ENCODE results near the gene CAMK2G.

The CAMK2G gene

GRCh38 chr10:73876157-73876556, 1.8 kb upstream of the CAMK2G start:
- Histone ChIP-seq H3K4me3 (ENCODE audit: low read depth, low read length) (no peak overlapping the region), H3K36me3 (replicated peaks) (peaks cover 3% of the 10 kb centered on the region), H3K27ac (no peak overlapping the region), H3K27me3 (replicated peaks) (no peaks in the 10 kb centered on the region)
- in situ Hi-C loops (cut with HindIII; ENCODE audit: low pct_ligation_motif_present, low sequenced_read_pairs), result no loop called here
- no peak for DNase-seq
- no peak for TF ChIP-seq CTCF (IDR thresholded peaks at IDR 0.05; ENCODE audit: low read depth, low read length, missing control alignments)

- Histone ChIP-seq H3K27ac (no peak overlapping the region), H3K4me3 (ENCODE audit: low read depth, low read length) (peak overlapping the region; percentile 60)
- in situ Hi-C loops (cut with HindIII; ENCODE audit: low pct_ligation_motif_present, low sequenced_read_pairs), result no loop called here
Measured at GRCh38 chr10:73875139-73875475, 752 bp upstream of the CAMK2G start.

GRCh38 chr10:73873838-73874215, 528 bp downstream of the CAMK2G start:
- TF ChIP-seq CTCF (IDR thresholded peaks at IDR 0.05; ENCODE audit: low read depth, low read length, missing control alignments), result no peak
- Histone ChIP-seq H3K27ac (no peak overlapping the region), H3K36me3 (replicated peaks) (peaks cover 6% of the 10 kb centered on the region), H3K27me3 (replicated peaks) (no peaks in the 10 kb centered on the region), H3K4me3 (ENCODE audit: low read depth, low read length) (peak overlapping the region; percentile 69)
- in situ Hi-C loops (cut with HindIII; ENCODE audit: low pct_ligation_motif_present, low sequenced_read_pairs), result no loop called here
- no peak for DNase-seq

More at GRCh38 chr10:73875139-73875475, 752 bp upstream of the CAMK2G start:
- no peaks in the 10 kb centered on the region for H3K27me3 ChIP-seq (replicated peaks)
- DNase-seq, result no peak
- peaks cover 5% of the 10 kb centered on the region for H3K36me3 ChIP-seq (replicated peaks)
- TF ChIP-seq CTCF (IDR thresholded peaks at IDR 0.05; ENCODE audit: low read depth, low read length, missing control alignments), result no peak

GRCh38 chr10:73873142-73873837, 1.1 kb downstream of the CAMK2G start:
- peaks cover 12% of the 10 kb centered on the region for H3K36me3 ChIP-seq (replicated peaks)
- H3K27ac ChIP-seq, result no peak overlapping the region
- in situ Hi-C loops (cut with HindIII; ENCODE audit: low pct_ligation_motif_present, low sequenced_read_pairs), result no loop called here
- H3K4me3 ChIP-seq (ENCODE audit: low read depth, low read length), result peak overlapping the region; percentile 69
- no peaks in the 10 kb centered on the region for H3K27me3 ChIP-seq (replicated peaks)
- DNase-seq, result no peak
- no peak for TF ChIP-seq CTCF (IDR thresholded peaks at IDR 0.05; ENCODE audit: low read depth, low read length, missing control alignments)

GRCh38 chr10:73872190-73872710, 2.1 kb downstream of the CAMK2G start:
- peak; percentile 27 for DNase-seq
- TF ChIP-seq CTCF (IDR thresholded peaks at IDR 0.05; ENCODE audit: low read depth, low read length, missing control alignments), result peak; percentile 63
- no peaks in the 10 kb centered on the region for H3K27me3 ChIP-seq (replicated peaks)
- H3K27ac ChIP-seq, result no peak overlapping the region
- in situ Hi-C loops (cut with HindIII; ENCODE audit: low pct_ligation_motif_present, low sequenced_read_pairs), result no loop called here
- H3K36me3 ChIP-seq (replicated peaks), result peaks cover 14% of the 10 kb centered on the region
- no peak overlapping the region for H3K4me3 ChIP-seq (ENCODE audit: low read depth, low read length)

All from brain microvascular endothelial cell (primary cell).